ENCODE measurements around the gene BAIAP2L1.
"Not testable (repeated sequence)": the region's sequence is repeated elsewhere in the genome, so short reads cannot be mapped to it uniquely, and the experiment has no call there.

BAIAP2L1 gene

GRCh38 chr7:98448766-98449165 lies 47.9 kb upstream of the BAIAP2L1 start (continued):
- no peak for TF ChIP-seq ZNF548 (tag by site-specific recombination; IDR thresholded peaks at IDR 0.05)

- POLR2A ChIA-PET; H3K9me3 ChIP-seq (ENCODE audit: control insufficient read depth, insufficient read depth, low read depth, low read length); H3K36me3 ChIP-seq (ENCODE audit: control insufficient read depth in 2 of 2, insufficient read depth in 1 of 2, low read length in 2 of 2); H3K4me1 ChIP-seq (ENCODE audit: control insufficient read depth, insufficient read depth, low read length); H3K27ac ChIP-seq (ENCODE audit: extremely low read depth, low read depth, low read length); H3K4me3 ChIP-seq (ENCODE audit: low read depth, low read length): not testable (repeated sequence)
- CTCF ChIA-PET: interaction anchor here (1.2 kb wide), 1 partner anchor 400 kb away, joined by 5 read pairs; no protein-coding TSS in a partner anchor
These were observed 40.1 kb upstream of the BAIAP2L1 start for GRCh38 chr7:98440992-98441391.

GRCh38 chr7:98439484-98439883 lies 38.6 kb upstream of the BAIAP2L1 start:
- H3K27ac ChIP-seq (ENCODE audit: extremely low read depth, low read depth, low read length): no peak overlapping the region
- ChIA-PET CTCF (no interaction called here), POLR2A (no interaction called here)
- no peak for TF ChIP-seq SP3 (tag by site-specific recombination; IDR thresholded peaks at IDR 0.05)
- peak; percentile 99 for TF ChIP-seq RBAK (tag by site-specific recombination; IDR thresholded peaks at IDR 0.05)
- TF ChIP-seq ZNF366 (tag by site-specific recombination; conservative IDR thresholded peaks at IDR 0.05): peak; percentile 60; the same call in 1 of the 2 replicates
- no peaks in the 10 kb centered on the region for H3K36me3 ChIP-seq (ENCODE audit: control insufficient read depth in 2 of 2, insufficient read depth in 1 of 2, low read length in 2 of 2)
- no peak overlapping the region for H3K4me3 ChIP-seq (ENCODE audit: low read depth, low read length)
- no peaks in the 10 kb centered on the region for H3K9me3 ChIP-seq (ENCODE audit: control insufficient read depth, insufficient read depth, low read depth, low read length)
- no peaks in the 10 kb centered on the region for H3K4me1 ChIP-seq (ENCODE audit: control insufficient read depth, insufficient read depth, low read length)

- Histone ChIP-seq H3K27ac (ENCODE audit: extremely low read depth, low read depth, low read length) (no peak overlapping the region), H3K36me3 (ENCODE audit: control insufficient read depth in 2 of 2, insufficient read depth in 1 of 2, low read length in 2 of 2) (no peaks in the 10 kb centered on the region), H3K4me1 (ENCODE audit: control insufficient read depth, insufficient read depth, low read length) (no peaks in the 10 kb centered on the region), H3K4me3 (ENCODE audit: low read depth, low read length) (no peak overlapping the region), H3K9me3 (ENCODE audit: control insufficient read depth, insufficient read depth, low read depth, low read length) (no peaks in the 10 kb centered on the region)
- POLR2A ChIA-PET: no interaction called here
- CTCF ChIA-PET: interaction anchor here (0.7 to 5.7 kb wide), 7 partner anchors 14 to 407 kb away, joined by 3 to 59 read pairs (median 3); no protein-coding TSS in a partner anchor
- no peak for TF ChIP-seq KLF1 (tag by site-specific recombination; IDR thresholded peaks at IDR 0.05)
- peak; percentile 60 for TF ChIP-seq ATF2 (tag by site-specific recombination; IDR thresholded peaks at IDR 0.05; ENCODE audit: low read depth)
These were observed 33.2 kb upstream of the BAIAP2L1 start for GRCh38 chr7:98434087-98434486.

GRCh38 chr7:98429799-98430198 lies 28.9 kb upstream of the BAIAP2L1 start:
- Histone ChIP-seq H3K9me3 (ENCODE audit: control insufficient read depth, insufficient read depth, low read depth, low read length) (no peaks in the 10 kb centered on the region), H3K27ac (ENCODE audit: extremely low read depth, low read depth, low read length) (no peak overlapping the region), H3K36me3 (ENCODE audit: control insufficient read depth in 2 of 2, insufficient read depth in 1 of 2, low read length in 2 of 2) (no peaks in the 10 kb centered on the region), H3K4me1 (ENCODE audit: control insufficient read depth, insufficient read depth, low read length) (no peaks in the 10 kb centered on the region), H3K4me3 (ENCODE audit: low read depth, low read length) (no peak overlapping the region)
- POLR2A ChIA-PET: no interaction called here
- TF ChIP-seq REST (tag by site-specific recombination; IDR thresholded peaks at IDR 0.05) (no peak), FEZF1 (tag by site-specific recombination; IDR thresholded peaks at IDR 0.05) (no peak), ZNF292 (tag by site-specific recombination; IDR thresholded peaks at IDR 0.05; ENCODE audit: borderline replicate concordance, low read depth) (no peak), ZNF121 (tag by site-specific recombination; IDR thresholded peaks at IDR 0.05) (no peak), ZNF37A (tag by site-specific recombination; IDR thresholded peaks at IDR 0.05) (no peak), ZFP41 (tag by site-specific recombination; IDR thresholded peaks at IDR 0.05; ENCODE audit: borderline replicate concordance) (no peak)
- CTCF ChIA-PET: interaction anchor here (1.3 to 2.6 kb wide), 5 partner anchors 9 to 413 kb away, joined by 3 to 11 read pairs (median 5); no protein-coding TSS in a partner anchor
